HG02973 (cell line): ENCODE results near the gene DEDD.

Source experiments
- ATAC-seq: cut with Tn5 transposase; IDR thresholded peaks from one replicate; pipeline ENCODE4 v1.9.1; 2021; ENCODE audit warnings: moderate library complexity; ENCODE audit not compliant: unreplicated experiment

The DEDD gene

DNA sequence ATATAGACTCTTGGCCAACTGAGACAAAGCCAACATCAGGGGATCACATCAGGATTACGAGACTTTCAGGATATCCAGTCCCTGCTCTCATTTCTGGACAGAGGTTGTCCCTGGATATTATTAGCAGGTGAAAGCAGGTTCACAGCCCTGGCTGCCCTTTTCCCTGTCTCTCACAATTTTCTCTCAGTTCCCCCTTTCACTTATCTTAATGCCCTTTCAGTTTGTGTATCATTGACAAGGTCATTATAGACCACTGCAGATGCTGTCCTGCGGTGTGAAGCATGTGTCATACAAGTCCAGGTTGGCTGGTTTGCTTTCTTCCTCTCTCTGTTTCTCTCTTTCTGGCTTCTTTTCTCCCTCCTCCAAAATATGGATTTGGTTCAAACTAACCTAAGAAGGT, 36.5 kb downstream of the DEDD start:
- no peak for ATAC-seq

GRCh38 chr1:161095230-161095629, 37.2 kb downstream of the DEDD start:
- ATAC-seq = no peak

GRCh38 chr1:161094481-161094880, 38.0 kb downstream of the DEDD start:
- ATAC-seq = no peak

GRCh38 chr1:161092621-161093028, 39.8 kb downstream of the DEDD start:
- no peak for ATAC-seq

- ATAC-seq = no peak
Measured at GRCh38 chr1:161091796-161092507, 40.5 kb downstream of the DEDD start.

DNA sequence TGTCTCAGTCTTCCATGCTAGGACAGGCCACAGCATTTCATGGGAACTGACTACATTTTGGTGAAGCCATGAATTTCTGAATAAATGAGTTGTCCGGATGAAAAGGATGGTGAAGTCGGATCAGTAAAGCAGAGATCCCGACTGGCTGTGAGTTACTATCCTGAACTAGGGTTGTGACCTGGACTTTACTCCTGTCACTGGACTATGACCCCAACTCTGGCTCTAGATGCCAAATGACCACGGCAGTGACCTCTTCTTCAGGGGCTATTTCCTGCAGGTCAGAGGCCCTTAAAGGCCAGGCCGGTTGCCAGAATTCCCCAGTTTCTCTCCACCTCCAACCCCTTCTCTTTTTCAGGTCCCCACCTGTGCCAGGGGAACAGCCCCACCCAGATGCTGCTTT, 41.4 kb downstream of the DEDD start:
- no peak for ATAC-seq

- ATAC-seq = no peak
Measured at GRCh38 chr1:161090617-161091016, 41.9 kb downstream of the DEDD start.

- no peak for ATAC-seq
Measured at GRCh38 chr1:161089938-161090337, 42.5 kb downstream of the DEDD start.

DNA sequence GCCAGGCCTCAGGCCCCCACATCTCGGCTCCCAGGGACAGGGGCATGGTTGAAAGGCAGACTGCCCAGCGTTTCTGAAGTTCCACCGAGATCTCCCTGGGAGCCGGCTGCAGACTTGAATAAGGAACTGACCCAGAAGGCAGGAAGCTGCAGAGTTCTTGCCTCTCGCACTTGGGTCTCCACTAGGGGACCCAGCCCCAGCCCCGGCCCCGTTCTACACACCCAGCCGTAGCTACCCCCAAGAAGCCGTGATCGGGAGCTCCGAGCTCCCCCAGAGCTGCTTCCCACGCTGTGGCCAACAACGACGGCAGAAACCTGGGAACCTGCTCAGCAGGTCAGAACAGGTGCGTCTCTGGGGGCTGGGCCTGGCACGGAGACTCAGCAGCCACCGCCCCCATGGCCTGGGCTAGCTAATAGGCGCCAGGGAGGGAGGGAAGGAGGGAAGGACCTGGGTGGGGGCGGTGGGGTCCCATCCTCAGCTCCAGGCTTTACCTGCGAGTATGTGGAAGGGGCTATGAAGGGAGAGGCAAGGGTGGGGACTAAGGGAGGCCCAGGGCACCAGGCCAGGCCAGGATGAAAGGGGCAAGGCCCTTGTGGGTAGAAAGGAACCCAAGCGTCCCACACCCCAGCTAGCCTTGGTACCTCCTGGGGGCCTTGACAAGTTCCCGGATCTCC, 43.1 kb downstream of the DEDD start, which contains the start of gene NECTIN4:
Gene NECTIN4, minus strand, starts transcription at position 308 of the 674 bp plus-strand sequence. Its CDS starts 262 bp downstream, at position 46.
- no peak for ATAC-seq

- ATAC-seq = no peak
Measured at GRCh38 chr1:161088587-161089110, 43.8 kb downstream of the DEDD start.

- ATAC-seq = no peak
Measured at GRCh38 chr1:161086457-161086856, 46.0 kb downstream of the DEDD start.

GRCh38 chr1:161085165-161085564, 47.3 kb downstream of the DEDD start:
- no peak for ATAC-seq

DNA sequence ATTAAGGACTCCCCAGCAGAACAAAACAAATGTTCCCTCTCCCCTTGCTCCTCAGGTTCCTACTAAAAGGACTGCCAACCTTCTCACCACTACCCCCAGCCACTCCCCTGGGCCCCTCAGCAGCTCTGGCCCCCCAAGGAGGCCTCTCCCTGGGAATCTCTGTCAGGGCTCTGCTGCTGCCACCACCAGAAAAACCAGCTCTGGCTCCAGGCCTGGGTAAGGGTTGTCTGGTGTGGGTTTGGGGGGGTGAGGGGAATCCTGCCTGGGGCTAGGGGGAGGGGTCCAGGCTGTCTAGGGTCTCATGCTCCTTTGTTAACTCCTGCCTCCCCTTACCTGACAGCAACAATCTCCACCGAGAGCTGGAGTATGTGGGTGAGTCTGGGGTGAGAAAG, 47.9 kb downstream of the DEDD start:
- ATAC-seq = no peak

DNA sequence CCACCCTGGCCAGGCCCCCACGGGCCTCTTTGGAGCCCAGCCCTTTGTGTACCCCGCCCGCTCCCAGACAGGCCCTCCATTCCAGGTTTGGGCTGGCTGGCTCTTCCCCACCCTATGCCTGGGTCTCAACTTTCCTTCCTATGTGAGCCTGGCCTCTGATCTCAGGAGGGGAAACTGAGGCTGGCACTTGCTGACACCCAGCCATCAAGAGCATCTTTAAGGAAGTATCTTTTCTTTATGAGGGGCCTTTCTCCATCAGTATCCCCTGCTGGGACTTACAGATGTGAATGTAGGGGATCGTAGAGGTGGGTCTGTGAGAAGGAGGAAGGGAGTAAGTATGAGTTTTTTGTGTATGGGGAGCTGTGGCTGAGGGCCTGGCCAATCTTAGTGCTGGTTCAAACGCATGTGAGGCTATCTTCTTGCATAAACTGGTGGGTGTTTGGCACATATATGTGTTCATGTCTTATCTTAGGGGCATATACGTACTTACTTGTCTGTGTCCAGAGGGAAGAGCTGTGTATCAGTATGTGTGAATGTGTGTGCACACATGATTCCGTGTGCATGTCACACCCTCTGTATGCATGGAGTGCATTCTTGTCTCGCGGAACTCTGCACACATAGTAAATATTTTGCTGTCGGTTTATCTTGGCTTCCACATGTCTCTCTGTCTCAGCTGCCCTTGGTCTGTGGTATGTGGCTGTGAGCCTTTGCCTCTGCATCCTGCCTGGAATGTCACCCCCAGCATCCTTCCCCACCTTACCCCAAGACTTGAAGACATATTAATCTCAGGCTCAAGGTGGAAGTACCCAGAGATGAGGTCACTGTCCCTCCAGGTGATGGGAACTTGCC, 48.5 kb downstream of the DEDD start:
- ATAC-seq = no peak

DNA sequence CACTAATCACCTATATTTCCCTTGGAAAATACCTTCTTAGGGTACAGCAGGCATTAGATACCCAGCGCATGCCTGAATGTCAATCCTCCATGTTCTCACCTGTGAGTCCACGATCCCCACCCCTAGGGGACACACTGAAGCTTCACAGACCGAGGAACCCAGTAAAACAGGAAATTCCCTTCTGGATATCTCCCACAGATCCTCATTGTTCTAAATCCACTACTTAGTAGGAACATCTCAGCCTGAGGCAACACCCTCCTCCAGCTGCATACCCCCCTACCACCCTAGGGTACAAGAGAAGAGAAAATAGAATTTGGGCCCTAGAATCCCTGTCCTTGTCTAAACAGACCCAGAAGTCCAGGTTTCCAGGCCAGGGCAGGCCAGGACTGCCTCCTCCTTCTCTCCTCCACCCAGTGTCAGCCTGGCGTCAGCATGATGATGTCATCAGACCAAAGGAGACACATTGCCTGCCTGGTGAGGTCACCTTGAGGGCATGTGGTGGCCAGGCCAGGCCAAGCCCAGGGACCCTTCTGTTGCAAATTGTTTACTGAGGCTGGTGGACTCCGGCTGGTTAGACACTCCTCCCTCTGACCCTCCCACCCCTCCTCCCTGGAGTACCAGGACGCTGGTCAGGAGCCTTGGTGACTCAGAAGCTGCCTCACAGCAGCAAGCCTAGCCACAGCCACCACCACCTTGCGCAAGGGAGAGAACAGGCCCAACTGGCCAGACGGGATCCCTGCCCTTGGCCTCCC, 49.3 kb downstream of the DEDD start:
- no peak for ATAC-seq

- no peak for ATAC-seq
Measured at GRCh38 chr1:161082483-161082882, 50.0 kb downstream of the DEDD start.

DNA sequence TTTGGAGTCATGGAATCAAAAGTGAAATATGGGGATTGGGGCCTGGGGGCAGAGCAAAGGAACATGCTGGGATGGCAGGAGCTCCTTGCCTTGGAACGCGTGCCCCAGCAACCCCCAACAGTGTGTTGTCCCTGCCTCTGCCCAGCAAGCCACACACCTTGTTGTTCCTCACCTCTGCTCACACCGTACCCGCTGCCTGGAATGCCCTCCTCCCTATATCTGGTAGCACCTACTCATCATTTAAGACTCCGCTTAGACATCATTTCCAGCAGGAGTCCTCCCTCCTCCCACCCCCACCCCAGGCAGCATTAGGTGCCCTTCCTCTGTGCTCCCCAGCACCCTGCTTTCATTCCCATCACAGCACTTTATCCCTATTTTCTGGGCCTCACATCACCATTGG, 50.9 kb downstream of the DEDD start:
- ATAC-seq = no peak

DNA sequence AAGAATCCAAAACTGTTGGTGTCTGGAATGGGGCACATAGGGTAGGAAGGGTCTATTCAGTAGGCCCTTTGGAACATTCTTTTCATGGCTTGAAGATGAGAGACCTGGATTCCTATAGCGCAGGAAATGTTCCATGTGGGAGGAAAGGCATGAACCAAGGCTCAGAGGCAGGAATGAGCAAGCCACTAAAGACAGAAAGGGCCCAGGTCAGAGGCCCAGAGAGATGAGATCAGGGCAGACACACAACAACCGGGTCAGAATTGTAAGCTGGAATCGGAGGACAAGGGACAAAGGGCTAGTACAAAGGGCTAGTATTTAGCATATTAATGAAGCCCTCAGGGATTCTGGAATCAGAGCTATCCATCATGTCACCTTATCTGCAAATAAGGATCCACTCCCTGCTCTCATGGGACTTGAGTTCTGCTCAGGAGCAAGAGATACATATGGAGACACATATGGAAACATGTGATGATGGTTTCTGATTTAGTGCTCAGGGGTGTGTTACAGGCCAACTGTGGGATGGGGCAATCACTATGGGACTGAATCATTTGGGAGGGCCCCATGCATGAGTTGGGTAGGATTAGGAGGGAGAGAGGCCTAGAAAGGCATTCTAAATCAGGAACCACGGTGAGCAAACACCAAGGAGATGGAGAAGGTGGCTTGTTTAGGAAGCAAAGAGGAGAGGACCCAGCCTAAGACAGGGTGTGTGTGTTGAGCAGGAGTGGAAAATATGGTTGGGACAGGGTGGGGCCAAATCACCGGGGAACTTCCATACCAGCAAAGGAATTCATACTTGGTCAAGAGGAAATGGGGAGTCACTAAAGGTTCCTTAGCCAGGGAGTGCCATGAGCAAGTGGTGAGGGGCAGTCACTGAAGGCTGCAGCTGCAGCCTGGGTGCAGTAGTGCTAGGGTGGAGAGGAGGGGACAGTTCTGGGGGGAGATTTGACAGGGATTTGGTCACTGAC, 51.7 kb downstream of the DEDD start:
- ATAC-seq = no peak

DNA sequence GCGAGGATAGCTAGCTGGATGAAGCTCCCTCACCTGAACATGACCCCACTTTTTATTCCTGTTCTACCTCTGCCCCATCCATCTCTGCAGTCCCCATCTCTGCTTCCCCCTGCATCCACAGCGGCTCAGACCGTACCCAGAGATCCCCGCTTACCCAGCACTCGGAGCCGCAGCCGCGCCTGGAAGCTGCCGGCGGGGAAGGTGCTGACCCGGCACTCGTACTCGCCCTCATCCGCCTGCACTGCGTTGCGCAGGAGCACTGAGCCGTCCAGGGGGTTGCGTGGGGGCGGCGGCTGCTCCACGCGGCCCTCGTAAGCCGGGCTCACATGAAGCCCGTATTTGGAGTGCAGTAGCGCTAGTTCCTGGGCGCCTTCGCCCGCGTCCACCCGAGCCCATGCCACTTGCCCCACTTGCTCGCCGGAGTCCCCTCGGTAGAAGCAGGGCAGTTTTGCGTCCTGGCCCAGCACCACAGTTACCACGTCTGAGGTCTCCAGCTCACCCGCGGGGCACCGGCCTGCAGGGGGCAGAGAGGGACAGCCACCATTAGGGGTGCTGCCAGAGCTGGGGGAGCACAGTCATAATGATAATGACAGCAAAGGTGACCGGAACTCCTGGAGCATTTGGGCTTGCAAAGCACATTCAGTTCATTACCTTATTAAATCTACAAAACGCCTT, 52.9 kb downstream of the DEDD start:
- ATAC-seq = no peak
